Choroid plexus epithelial cell (primary cell): ENCODE data around the gene GNA12.

Experiments used
- DNase-seq: peaks from one replicate; pipeline ENCODE4 v3.0.0-alpha.2; 2010; ENCODE audit warnings: low read depth
- H3K4me3 ChIP-seq: 2 replicates; pipeline ENCODE4 v1.5.1; 2011; ENCODE audit warnings: low read depth, mild to moderate bottlenecking, control low read depth, low read length, moderate library complexity
- CTCF ChIP-seq: conservative IDR thresholded peaks from 2 replicates; pipeline ENCODE4 v1.5.1; 2011; ENCODE audit warnings: low read depth, mild to moderate bottlenecking, control low read depth, inconsistent platforms, low read length, moderate library complexity

GNA12 gene

DNA sequence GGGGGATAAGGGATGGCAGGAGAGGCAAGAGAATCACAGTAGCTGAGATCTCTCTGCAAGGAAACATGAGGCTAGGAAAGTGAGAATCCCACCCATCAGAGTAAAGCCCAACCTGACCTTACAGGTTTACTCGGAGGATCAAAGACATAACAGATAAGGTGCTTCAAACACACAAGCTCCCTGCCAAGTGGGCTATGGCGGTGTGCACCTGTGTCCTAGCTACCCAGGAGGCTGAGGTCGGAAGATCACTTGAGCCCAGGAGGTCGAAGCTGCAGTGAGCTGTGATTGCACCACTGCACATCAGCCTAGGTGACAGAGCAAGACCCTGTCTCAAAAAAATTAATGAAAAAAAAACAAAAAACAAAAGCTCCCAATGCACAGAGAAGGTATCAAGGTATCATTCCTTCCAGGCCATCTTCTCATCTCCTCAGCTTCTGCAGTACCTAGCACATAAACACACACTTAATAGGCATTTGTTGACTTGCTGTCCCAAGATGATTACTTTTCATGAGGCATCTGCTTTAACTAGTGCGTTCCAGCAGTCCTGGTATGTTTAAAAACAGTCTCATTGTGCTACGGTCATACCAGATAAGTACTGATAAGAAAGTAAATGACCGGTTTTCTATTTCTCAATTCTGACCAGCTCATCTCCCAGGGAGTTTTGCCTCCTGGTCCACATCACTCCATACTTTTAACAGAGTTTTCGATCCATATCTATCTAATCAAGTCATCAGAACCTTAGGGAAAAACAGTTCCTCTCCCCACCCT, 13.3 kb downstream of the GNA12 start:
- no peak for TF ChIP-seq CTCF
- no peak overlapping the region for H3K4me3 ChIP-seq

GRCh38 chr7:2829040-2829439, 15.1 kb downstream of the GNA12 start:
- H3K4me3 ChIP-seq, result no peak overlapping the region
- no peak for DNase-seq
- no peak for TF ChIP-seq CTCF

More for the DNA sequence above, 13.3 kb downstream of the GNA12 start:
- DNase-seq, result peak; percentile 42

DNA sequence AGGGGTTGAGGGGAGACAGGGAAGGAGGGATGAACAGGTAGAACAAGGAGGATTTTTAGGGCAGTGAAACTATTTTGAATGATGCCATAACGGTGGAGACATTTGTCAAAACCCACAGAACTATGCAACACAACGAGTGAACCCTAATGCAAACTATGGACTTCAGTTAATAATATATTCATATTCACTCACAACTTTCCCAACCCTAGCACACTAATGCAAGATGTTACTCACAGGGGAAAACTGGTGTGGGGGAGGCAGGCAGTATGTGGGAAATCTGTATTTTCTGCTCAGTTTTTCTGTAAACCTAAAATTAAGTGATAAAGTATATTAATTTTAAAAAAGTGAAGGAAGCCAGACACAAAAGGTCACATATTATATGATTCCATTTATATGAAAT, 17.3 kb downstream of the GNA12 start:
- TF ChIP-seq CTCF, result no peak
- no peak for DNase-seq

DNA sequence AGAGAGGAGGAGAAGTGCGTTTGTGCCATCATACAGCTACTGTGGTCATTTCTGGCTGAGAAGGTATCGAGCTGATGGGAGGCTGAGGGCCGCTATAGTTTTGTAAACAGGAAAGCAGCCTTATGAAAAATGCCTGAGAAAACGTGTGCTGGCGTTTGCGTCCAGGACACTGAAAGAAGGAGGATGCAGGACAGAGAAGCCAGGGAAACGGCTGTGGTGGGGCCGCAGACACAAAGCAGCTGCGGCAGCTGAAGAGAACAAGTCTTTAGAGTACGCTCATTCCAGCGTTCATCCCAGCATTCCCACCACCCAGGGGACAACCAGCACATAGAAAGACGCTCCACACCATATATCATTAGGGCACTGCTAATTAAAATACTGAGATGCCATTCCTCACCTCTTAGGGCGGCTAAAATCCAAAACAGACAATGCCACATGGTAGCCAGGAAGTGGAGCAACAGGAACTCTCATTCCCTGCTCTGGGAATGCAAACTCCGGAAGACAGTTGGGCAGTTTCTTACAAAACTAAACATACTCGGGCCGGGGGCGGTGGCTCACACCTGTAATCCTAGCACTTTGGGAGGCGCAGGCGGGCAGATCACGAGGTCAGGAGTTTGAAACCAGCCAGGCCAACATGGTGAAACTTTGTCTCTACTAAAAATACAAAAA, 18.4 kb downstream of the GNA12 start:
- no peak for TF ChIP-seq CTCF
- DNase-seq, result no peak
- peak overlapping the region; percentile 16 for H3K4me3 ChIP-seq

More for the DNA sequence above, 17.3 kb downstream of the GNA12 start:
- no peak overlapping the region for H3K4me3 ChIP-seq

DNA sequence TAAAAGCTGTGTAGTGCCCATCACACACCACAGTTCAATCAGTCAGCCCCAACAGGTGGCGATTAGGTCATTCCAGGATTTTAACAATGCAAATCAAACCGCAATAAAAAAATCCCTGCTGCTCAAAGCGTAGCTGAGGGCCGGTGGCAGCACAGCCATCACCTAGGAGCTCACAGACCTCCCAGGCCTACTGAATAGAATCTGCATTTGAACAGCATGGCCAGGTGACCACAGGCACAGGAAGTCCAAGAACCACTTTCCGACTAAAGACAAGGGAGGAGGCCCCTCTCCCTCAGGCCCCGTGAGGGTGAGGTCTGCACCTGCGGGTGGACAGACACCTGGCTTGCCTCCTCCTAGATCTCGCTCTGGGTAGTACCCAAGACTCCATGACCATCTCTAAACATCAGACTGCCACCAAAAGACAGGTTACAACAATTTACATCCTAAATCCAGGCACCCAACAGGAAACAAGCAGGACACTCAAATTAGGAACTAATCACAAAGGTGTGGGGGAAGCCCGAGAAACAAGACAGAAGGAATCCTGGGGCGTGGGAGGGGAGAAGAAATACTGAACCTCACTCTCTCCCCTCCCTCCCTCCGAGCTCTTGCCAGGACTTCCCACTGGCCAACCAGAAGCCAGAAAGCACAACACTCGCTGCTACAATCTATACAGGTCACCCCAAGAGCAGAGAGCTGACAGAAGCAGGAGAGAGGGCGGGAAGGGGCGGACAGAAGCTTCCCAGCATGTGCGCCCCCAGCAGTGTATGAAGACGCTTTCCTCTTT, 19.2 kb downstream of the GNA12 start:
- peak; percentile 67 for DNase-seq
- no peak overlapping the region for H3K4me3 ChIP-seq

More for the DNA sequence above, 19.2 kb downstream of the GNA12 start:
- no peak for TF ChIP-seq CTCF
